GM19035 (cell line): ENCODE results near the gene ZXDC.

Experiments
- ATAC-seq: cut with Tn5 transposase; IDR thresholded peaks from one replicate; pipeline ENCODE4 v1.9.1; 2021; ENCODE audit not compliant: unreplicated experiment

Gene ZXDC

GRCh38 chr3:126476166-126477060 is 722 bp upstream of the ZXDC start:
- ATAC-seq = peak; percentile 40

GRCh38 chr3:126474498-126475412 is 936 bp downstream of the ZXDC start:
- peak; percentile 29 for ATAC-seq

GRCh38 chr3:126473292-126474168 is 2.2 kb downstream of the ZXDC start:
- ATAC-seq = no peak

GRCh38 chr3:126472277-126473006 is 3.2 kb downstream of the ZXDC start:
- ATAC-seq = no peak

- no peak for ATAC-seq
Observed at GRCh38 chr3:126469479-126469878, 6.2 kb downstream of the ZXDC start.

GRCh38 chr3:126468028-126468891 is 7.4 kb downstream of the ZXDC start:
- ATAC-seq = no peak

GRCh38 chr3:126467611-126467955 is 8.1 kb downstream of the ZXDC start:
- no peak for ATAC-seq

GRCh38 chr3:126466886-126467610 is 8.6 kb downstream of the ZXDC start:
- ATAC-seq = no peak

GRCh38 chr3:126465928-126466544 is 9.7 kb downstream of the ZXDC start:
- ATAC-seq = no peak

GRCh38 chr3:126464997-126465396 is 10.7 kb downstream of the ZXDC start:
- no peak for ATAC-seq

GRCh38 chr3:126464494-126464893 is 11.2 kb downstream of the ZXDC start:
- ATAC-seq = no peak

GRCh38 chr3:126464093-126464492 is 11.6 kb downstream of the ZXDC start:
- no peak for ATAC-seq

- no peak for ATAC-seq
Observed at GRCh38 chr3:126463521-126463920, 12.2 kb downstream of the ZXDC start.

GRCh38 chr3:126461450-126462070 is 14.1 kb downstream of the ZXDC start:
- no peak for ATAC-seq

GRCh38 chr3:126460381-126460780 is 15.3 kb downstream of the ZXDC start:
- ATAC-seq = no peak

GRCh38 chr3:126459763-126460127 is 15.9 kb downstream of the ZXDC start:
- no peak for ATAC-seq

GRCh38 chr3:126459111-126459762 is 16.5 kb downstream of the ZXDC start:
- no peak for ATAC-seq
